Measurements from ENCODE around the gene CHST11.

DNA sequence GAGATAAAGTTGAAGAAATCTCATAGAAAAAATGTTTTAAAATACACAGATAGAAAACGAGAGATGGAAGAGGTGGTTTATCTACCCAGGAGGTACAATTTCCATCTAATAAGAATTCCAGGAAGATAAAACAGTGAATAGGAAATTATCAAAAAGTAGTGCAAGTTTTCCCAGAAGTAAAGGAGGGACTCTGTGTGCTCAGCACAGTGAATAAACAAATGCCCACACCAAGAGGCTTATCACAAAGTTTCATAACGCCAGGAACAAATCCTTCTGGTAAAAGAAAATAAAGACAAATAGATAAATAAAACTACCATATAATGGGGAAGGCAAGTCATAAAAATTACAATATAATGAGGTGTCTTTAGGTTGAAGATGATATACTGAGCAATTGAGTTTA, 322.4 kb downstream of the CHST11 start:
- TF ChIP-seq POLR2A (IDR thresholded peaks at IDR 0.05; ENCODE audit: low read length) (no peak), GATA1 (IDR thresholded peaks at IDR 0.05; ENCODE audit: low read depth, low read length) (no peak)
